ENCODE data around the gene ZNF622. TPM values are rescaled to one million over a fixed set of nuclear protein-coding genes. Genes with fewer than 3 reads are reported as not detected.

ZNF622 gene
- 10 to 100 TPM; 21.9 to 29.4 TPM for total RNA-seq
- 10 to 100 TPM; 25.9 to 26.3 TPM for polyA plus RNA-seq (ENCODE audit: insufficient read length in 2 of 2)
- long read RNA-seq, donor 1, transcript ZNF622-201 (6 exons, 1,699 nt) = major isoform, 14 of 14 reads
- long read RNA-seq, donor 1, partial matches to known transcripts = 0 of 14 reads
- long read RNA-seq, donor 1, other reads (novel, unspliced or antisense) = 0 of 14 reads
- long read RNA-seq, donor 2, partial matches to known transcripts = 0 of 4 reads
- long read RNA-seq, donor 2, other reads (novel, unspliced or antisense) = 0 of 4 reads
- long read RNA-seq, donor 3, transcript ZNF622-201 (6 exons, 1,699 nt) = major isoform, 8 of 8 reads
- long read RNA-seq, donor 3, partial matches to known transcripts = 0 of 8 reads
- long read RNA-seq, donor 3, other reads (novel, unspliced or antisense) = 0 of 8 reads
- long read RNA-seq, donor 4, transcript ZNF622-201 (6 exons, 1,699 nt) = major isoform, 11 of 19 reads
- long read RNA-seq, donor 4, partial matches to known transcripts = 8 of 19 reads
- long read RNA-seq, donor 4, other reads (novel, unspliced or antisense) = 0 of 19 reads

GRCh38 chr5:16465544-16466432, at the start of gene ZNF622:
Gene ZNF622, minus strand, starts transcription at chr5:16465800. Its CDS starts 135 bp downstream, at chr5:16465665.
- peak; percentile 73 to 97 (median 88) for DNase-seq (ENCODE audit: low read depth in 4 of 6, low spot score in 6 of 6)
- 0% methylated on average over 74 of the region's 75 CpGs for WGBS (ENCODE audit: insufficient coverage)
- Histone ChIP-seq H3K27me3 (ENCODE audit: control insufficient read depth, insufficient read depth, low read length) (no peaks in the 10 kb centered on the region), H3K4me1 (ENCODE audit: control insufficient read depth, insufficient read depth, low read length) (peaks cover 19% of the 10 kb centered on the region), H3K36me3 (ENCODE audit: control insufficient read depth, insufficient read depth, low read length) (peaks cover 15% of the 10 kb centered on the region), H3K9me3 (ENCODE audit: control insufficient read depth, insufficient read depth, low read length) (no peaks in the 10 kb centered on the region), H3K4me3 (ENCODE audit: low read depth, low read length) (peak within 1 kb of the TSS; percentile 96), H3K27ac (ENCODE audit: low read depth, low read length) (peak within 1 kb of the TSS; percentile 70)

- H3K36me3 ChIP-seq (ENCODE audit: control insufficient read depth, insufficient read depth, low read length) = no peaks in the 10 kb centered on the region
- WGBS (ENCODE audit: insufficient coverage) = no CpG with 5 or more reads among the region's 3 CpGs
- no peaks in the 10 kb centered on the region for H3K9me3 ChIP-seq (ENCODE audit: control insufficient read depth, insufficient read depth, low read length)
- no peak overlapping the region for H3K27ac ChIP-seq (ENCODE audit: low read depth, low read length)
- H3K4me3 ChIP-seq (ENCODE audit: low read depth, low read length) = no peak overlapping the region
- no peak for DNase-seq (ENCODE audit: low read depth in 4 of 6, low spot score in 6 of 6)
- no peaks in the 10 kb centered on the region for H3K4me1 ChIP-seq (ENCODE audit: control insufficient read depth, insufficient read depth, low read length)
- H3K27me3 ChIP-seq (ENCODE audit: control insufficient read depth, insufficient read depth, low read length) = no peaks in the 10 kb centered on the region
Observed at GRCh38 chr5:16510098-16510497, 44.5 kb upstream of the ZNF622 start.

- H3K4me3 ChIP-seq (ENCODE audit: low read depth, low read length) = no peak overlapping the region
- no peaks in the 10 kb centered on the region for H3K9me3 ChIP-seq (ENCODE audit: control insufficient read depth, insufficient read depth, low read length)
- H3K27me3 ChIP-seq (ENCODE audit: control insufficient read depth, insufficient read depth, low read length) = no peaks in the 10 kb centered on the region
- H3K27ac ChIP-seq (ENCODE audit: low read depth, low read length) = no peak overlapping the region
- DNase-seq (ENCODE audit: low read depth in 4 of 6, low spot score in 6 of 6) = no peak
- H3K36me3 ChIP-seq (ENCODE audit: control insufficient read depth, insufficient read depth, low read length) = no peaks in the 10 kb centered on the region
- 71% methylated on average over 6 of the region's 15 CpGs for WGBS (ENCODE audit: insufficient coverage)
- H3K4me1 ChIP-seq (ENCODE audit: control insufficient read depth, insufficient read depth, low read length) = no peaks in the 10 kb centered on the region
Observed at GRCh38 chr5:16508730-16509531, 43.3 kb upstream of the ZNF622 start.

GRCh38 chr5:16507716-16508115, 42.1 kb upstream of the ZNF622 start:
- Histone ChIP-seq H3K4me1 (ENCODE audit: control insufficient read depth, insufficient read depth, low read length) (no peaks in the 10 kb centered on the region), H3K27me3 (ENCODE audit: control insufficient read depth, insufficient read depth, low read length) (no peaks in the 10 kb centered on the region), H3K9me3 (ENCODE audit: control insufficient read depth, insufficient read depth, low read length) (no peaks in the 10 kb centered on the region), H3K4me3 (ENCODE audit: low read depth, low read length) (no peak overlapping the region), H3K27ac (ENCODE audit: low read depth, low read length) (no peak overlapping the region), H3K36me3 (ENCODE audit: control insufficient read depth, insufficient read depth, low read length) (no peaks in the 10 kb centered on the region)
- no peak for DNase-seq (ENCODE audit: low read depth in 4 of 6, low spot score in 6 of 6)

- H3K9me3 ChIP-seq (ENCODE audit: control insufficient read depth, insufficient read depth, low read length) = no peaks in the 10 kb centered on the region
- no peaks in the 10 kb centered on the region for H3K4me1 ChIP-seq (ENCODE audit: control insufficient read depth, insufficient read depth, low read length)
- no peaks in the 10 kb centered on the region for H3K36me3 ChIP-seq (ENCODE audit: control insufficient read depth, insufficient read depth, low read length)
- no peak overlapping the region for H3K27ac ChIP-seq (ENCODE audit: low read depth, low read length)
- H3K27me3 ChIP-seq (ENCODE audit: control insufficient read depth, insufficient read depth, low read length) = no peaks in the 10 kb centered on the region
- DNase-seq (ENCODE audit: low read depth in 4 of 6, low spot score in 6 of 6) = no peak
- WGBS (ENCODE audit: insufficient coverage) = 89% methylated on average over 6 of the region's 6 CpGs
- no peak overlapping the region for H3K4me3 ChIP-seq (ENCODE audit: low read depth, low read length)
Observed at GRCh38 chr5:16505904-16506303, 40.3 kb upstream of the ZNF622 start.

GRCh38 chr5:16505140-16505891, 39.7 kb upstream of the ZNF622 start:
- no peak overlapping the region for H3K27ac ChIP-seq (ENCODE audit: low read depth, low read length)
- no peak overlapping the region for H3K4me3 ChIP-seq (ENCODE audit: low read depth, low read length)
- no peaks in the 10 kb centered on the region for H3K9me3 ChIP-seq (ENCODE audit: control insufficient read depth, insufficient read depth, low read length)
- H3K27me3 ChIP-seq (ENCODE audit: control insufficient read depth, insufficient read depth, low read length) = no peaks in the 10 kb centered on the region
- DNase-seq (ENCODE audit: low read depth in 4 of 6, low spot score in 6 of 6) = no peak
- no peaks in the 10 kb centered on the region for H3K4me1 ChIP-seq (ENCODE audit: control insufficient read depth, insufficient read depth, low read length)
- H3K36me3 ChIP-seq (ENCODE audit: control insufficient read depth, insufficient read depth, low read length) = no peaks in the 10 kb centered on the region
- 88% methylated on average over 17 of the region's 17 CpGs for WGBS (ENCODE audit: insufficient coverage)

GRCh38 chr5:16504571-16504970, 39.0 kb upstream of the ZNF622 start:
- Histone ChIP-seq H3K27ac (ENCODE audit: low read depth, low read length) (no peak overlapping the region), H3K4me1 (ENCODE audit: control insufficient read depth, insufficient read depth, low read length) (no peaks in the 10 kb centered on the region), H3K9me3 (ENCODE audit: control insufficient read depth, insufficient read depth, low read length) (no peaks in the 10 kb centered on the region), H3K4me3 (ENCODE audit: low read depth, low read length) (no peak overlapping the region), H3K36me3 (ENCODE audit: control insufficient read depth, insufficient read depth, low read length) (no peaks in the 10 kb centered on the region), H3K27me3 (ENCODE audit: control insufficient read depth, insufficient read depth, low read length) (no peaks in the 10 kb centered on the region)
- WGBS (ENCODE audit: insufficient coverage) = 99% methylated on average over 8 of the region's 10 CpGs
- no peak for DNase-seq (ENCODE audit: low read depth in 4 of 6, low spot score in 6 of 6)

- WGBS (ENCODE audit: insufficient coverage) = no CpG with 5 or more reads among the region's 3 CpGs
- Histone ChIP-seq H3K9me3 (ENCODE audit: control insufficient read depth, insufficient read depth, low read length) (no peaks in the 10 kb centered on the region), H3K27me3 (ENCODE audit: control insufficient read depth, insufficient read depth, low read length) (no peaks in the 10 kb centered on the region), H3K4me3 (ENCODE audit: low read depth, low read length) (no peak overlapping the region), H3K36me3 (ENCODE audit: control insufficient read depth, insufficient read depth, low read length) (no peaks in the 10 kb centered on the region), H3K27ac (ENCODE audit: low read depth, low read length) (no peak overlapping the region), H3K4me1 (ENCODE audit: control insufficient read depth, insufficient read depth, low read length) (no peaks in the 10 kb centered on the region)
- DNase-seq (ENCODE audit: low read depth in 4 of 6, low spot score in 6 of 6) = no peak
Observed at GRCh38 chr5:16502866-16503265, 37.3 kb upstream of the ZNF622 start.

Data from spinal cord (tissue), 10 donors.